ENCODE data around the gene RAD51B. TPM values are rescaled to one million over a fixed set of nuclear protein-coding genes. Genes with fewer than 3 reads are reported as not detected.

The RAD51B gene
- total RNA-seq, 1 experiment from 2014 or later = 16.7 TPM

DNA sequence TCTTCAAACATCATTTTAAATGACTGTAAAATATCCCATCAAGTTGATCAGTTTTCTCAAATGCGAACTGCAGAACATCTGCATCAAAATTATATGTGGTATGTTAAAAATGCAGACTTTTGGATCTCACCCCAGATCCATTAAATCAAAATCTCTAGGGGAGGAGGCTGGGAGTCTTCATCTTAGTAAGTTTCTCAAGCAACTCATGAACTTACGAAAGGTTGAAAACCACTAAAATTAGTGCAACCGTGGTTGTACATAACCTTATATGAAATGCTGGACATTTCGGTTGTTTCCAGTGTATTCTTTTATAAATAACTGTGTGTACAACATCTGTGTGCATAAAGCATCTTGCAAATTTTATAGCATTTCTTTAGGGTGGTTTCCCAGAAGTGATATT, 934.1 kb downstream of the RAD51B start:
- Mint-ChIP-seq H3K27me3 (ENCODE audit: low read depth) (peaks cover 1% of the 10 kb centered on the region; the same call in 1 of the 2 replicates), H3K9me3 (no peaks in the 10 kb centered on the region), H3K4me3 (no peak overlapping the region), H3K36me3 (ENCODE audit: insufficient read depth in 1 of 3, low read depth in 3 of 3) (no peaks in the 10 kb centered on the region; a peak in 1 of 7 replicates), H3K4me1 (no peaks in the 10 kb centered on the region), H3K27ac (no peak overlapping the region)
- TF ChIP-seq, protein P1, sequence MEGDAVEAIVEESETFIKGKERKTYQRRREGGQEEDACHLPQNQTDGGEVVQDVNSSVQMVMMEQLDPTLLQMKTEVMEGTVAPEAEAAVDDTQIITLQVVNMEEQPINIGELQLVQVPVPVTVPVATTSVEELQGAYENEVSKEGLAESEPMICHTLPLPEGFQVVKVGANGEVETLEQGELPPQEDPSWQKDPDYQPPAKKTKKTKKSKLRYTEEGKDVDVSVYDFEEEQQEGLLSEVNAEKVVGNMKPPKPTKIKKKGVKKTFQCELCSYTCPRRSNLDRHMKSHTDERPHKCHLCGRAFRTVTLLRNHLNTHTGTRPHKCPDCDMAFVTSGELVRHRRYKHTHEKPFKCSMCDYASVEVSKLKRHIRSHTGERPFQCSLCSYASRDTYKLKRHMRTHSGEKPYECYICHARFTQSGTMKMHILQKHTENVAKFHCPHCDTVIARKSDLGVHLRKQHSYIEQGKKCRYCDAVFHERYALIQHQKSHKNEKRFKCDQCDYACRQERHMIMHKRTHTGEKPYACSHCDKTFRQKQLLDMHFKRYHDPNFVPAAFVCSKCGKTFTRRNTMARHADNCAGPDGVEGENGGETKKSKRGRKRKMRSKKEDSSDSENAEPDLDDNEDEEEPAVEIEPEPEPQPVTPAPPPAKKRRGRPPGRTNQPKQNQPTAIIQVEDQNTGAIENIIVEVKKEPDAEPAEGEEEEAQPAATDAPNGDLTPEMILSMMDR (conservative IDR thresholded peaks at IDR 0.05) = no peak
- WGBS (ENCODE audit: extremely low coverage, insufficient read length, low lambda C conversion rate) = no CpG with 5 or more reads among the region's 4 CpGs
- Histone ChIP-seq H3K18ac (ENCODE audit: insufficient read length, low read depth, low read length) (no peak overlapping the region), H2BK20ac (ENCODE audit: low read depth, low read length, poor library complexity, severe bottlenecking) (no peak overlapping the region), H3K23me2 (ENCODE audit: insufficient read length, low read depth, low read length, poor library complexity, severe bottlenecking) (no peaks in the 10 kb centered on the region), H3K4me1 (ENCODE audit: insufficient read depth, low read length) (no peaks in the 10 kb centered on the region), H3K4ac (ENCODE audit: low read depth, low read length) (no peak overlapping the region), H2BK15ac (ENCODE audit: low read depth, low read length) (no peak overlapping the region), H3T11ph (ENCODE audit: low read length) (no peak overlapping the region), H3K4me2 (ENCODE audit: insufficient read depth, insufficient read length, low read length) (no peak overlapping the region), H2BK5ac (ENCODE audit: insufficient read length, low read length) (no peak overlapping the region), H3K9ac (ENCODE audit: extremely low read depth, insufficient read length, low read length) (no peak overlapping the region), H2BK12ac (ENCODE audit: insufficient read length, low read depth, low read length) (no peak overlapping the region), H2BK120ac (ENCODE audit: low read depth, low read length, poor library complexity, severe bottlenecking) (no peak overlapping the region), H3K9me3 (ENCODE audit: control insufficient read depth, low read depth, low read length) (no peaks in the 10 kb centered on the region), H3K79me2 (ENCODE audit: insufficient read depth, low read length) (no peaks in the 10 kb centered on the region), H3K79me1 (ENCODE audit: insufficient read depth, low read depth, low read length, poor library complexity, severe bottlenecking) (no peaks in the 10 kb centered on the region), H3K27ac (ENCODE audit: insufficient read length, low read depth, low read length) (no peak overlapping the region), H4K20me1 (ENCODE audit: control insufficient read depth, insufficient read depth, insufficient read length) (no peaks in the 10 kb centered on the region), H4K5ac (ENCODE audit: insufficient read length, low read depth, low read length) (no peak overlapping the region), H3K27me3 (ENCODE audit: insufficient read depth, low read length) (no peaks in the 10 kb centered on the region), H2AK5ac (ENCODE audit: insufficient read length, low read length) (no peak overlapping the region), H3K56ac (ENCODE audit: insufficient read length, low read depth, low read length) (no peak overlapping the region), H3K14ac (ENCODE audit: insufficient read depth, low read length) (no peak overlapping the region), H3K23ac (ENCODE audit: insufficient read length, low read depth, low read length) (no peak overlapping the region), H4K8ac (replicated peaks; ENCODE audit: insufficient read length, low read depth, low read length) (no peak overlapping the region), H4K91ac (ENCODE audit: insufficient read length, low read depth, low read length) (no peak overlapping the region), H2AFZ (ENCODE audit: low read length) (no peak overlapping the region)
- no peak for DNase-seq
